Mesenchymal stem cell (in vitro differentiated cells and primary cell): Measurements from ENCODE around the gene NBPF11.
"Not testable (repeated sequence)": the region's sequence is repeated elsewhere in the genome, so short reads cannot be mapped to it uniquely, and the experiment has no call there.

Experiments used
- DNase-seq: peaks from one replicate; pipeline ENCODE4 v3.0.0-alpha.2; 2013
- H2AFZ ChIP-seq: one replicate; pipeline ENCODE4 v1.6.1; 2013; ENCODE audit warnings: low read depth, mild to moderate bottlenecking, control low read depth, inconsistent platforms, low read length, moderate library complexity
- H2AK5ac ChIP-seq: 2 replicates; pipeline ENCODE4 v1.6.1; 2013; ENCODE audit warnings: low read length, moderate library complexity, mild to moderate bottlenecking, inconsistent platforms; ENCODE audit not compliant: severe bottlenecking
- H2BK120ac ChIP-seq: one replicate; pipeline ENCODE4 v1.6.1; 2013; ENCODE audit warnings: low read depth, mild to moderate bottlenecking, inconsistent platforms, low read length, moderate library complexity
- H2BK12ac ChIP-seq, 2 experiments: one replicate each; pipeline ENCODE4 v1.6.1; 2013; ENCODE audit warnings: inconsistent platforms in 2 of 2, low read length in 2 of 2, mild to moderate bottlenecking in 2 of 2, moderate library complexity in 2 of 2, control low read depth in 1 of 2
- H2BK15ac ChIP-seq: one replicate; pipeline ENCODE4 v1.6.1; 2013; ENCODE audit warnings: mild to moderate bottlenecking, low read depth, inconsistent platforms; ENCODE audit not compliant: poor library complexity, severe bottlenecking
- H2BK5ac ChIP-seq: 2 replicates; pipeline ENCODE4 v1.6.1; 2013; ENCODE audit warnings: low read depth, mild to moderate bottlenecking, low read length, control low read depth, inconsistent platforms; ENCODE audit not compliant: poor library complexity, severe bottlenecking
- H3K14ac ChIP-seq, 2 experiments: one replicate each; pipeline ENCODE4 v1.6.1; 2013; ENCODE audit warnings: inconsistent platforms in 2 of 2, low read length in 2 of 2, control low read depth in 1 of 2, mild to moderate bottlenecking in 1 of 2, moderate library complexity in 1 of 2
- H3K18ac ChIP-seq, 2 experiments: one replicate each; pipeline ENCODE4 v1.6.1; 2013; ENCODE audit warnings: inconsistent platforms in 2 of 2, low read length in 2 of 2, control low read depth in 1 of 2, low read depth in 1 of 2, mild to moderate bottlenecking in 1 of 2
- H3K23ac ChIP-seq, 2 experiments: one replicate each; pipeline ENCODE4 v1.6.1; 2013; ENCODE audit warnings: inconsistent platforms in 2 of 2, low read length in 2 of 2, mild to moderate bottlenecking in 2 of 2, moderate library complexity in 2 of 2, control low read depth in 1 of 2
- H3K27ac ChIP-seq: 2 replicates; pipeline ENCODE4 v1.5.1; 2013; ENCODE audit warnings: mild to moderate bottlenecking, moderate library complexity, low read length, control low read depth, inconsistent platforms; ENCODE audit not compliant: poor library complexity, severe bottlenecking
- H3K27me3 ChIP-seq, 2 experiments: 2 replicates each; pipeline versions ENCODE4 v1.6.1 to v1.7.0; 2013; ENCODE audit warnings: low read length in 2 of 2, mild to moderate bottlenecking in 2 of 2, moderate library complexity in 2 of 2, control low read depth in 1 of 2, inconsistent platforms in 1 of 2; ENCODE audit not compliant: control insufficient read depth in 1 of 2, insufficient read depth in 1 of 2
- H3K36me3 ChIP-seq, 2 experiments: 2 replicates each; pipeline versions ENCODE4 v1.6.1 to v1.7.0; 2013; ENCODE audit warnings: low read length in 2 of 2, control low read depth in 1 of 2, inconsistent platforms in 1 of 2, low read depth in 1 of 2, mild to moderate bottlenecking in 1 of 2; ENCODE audit not compliant: insufficient read depth in 2 of 2, control insufficient read depth in 1 of 2
- H3K4ac ChIP-seq, 2 experiments: one replicate each; pipeline ENCODE4 v1.6.1; 2013; ENCODE audit warnings: inconsistent platforms in 2 of 2, low read length in 2 of 2, mild to moderate bottlenecking in 2 of 2, moderate library complexity in 2 of 2, control low read depth in 1 of 2, low read depth in 1 of 2
- H3K4me1 ChIP-seq: 2 replicates; pipeline ENCODE4 v1.6.1; 2013; ENCODE audit warnings: low read depth, low read length, control low read depth; ENCODE audit not compliant: control insufficient read depth, insufficient read depth
- H3K4me2 ChIP-seq: 2 replicates; pipeline ENCODE4 v1.6.1; 2013; ENCODE audit warnings: low read length, mild to moderate bottlenecking, inconsistent platforms; ENCODE audit not compliant: poor library complexity, severe bottlenecking
- H3K4me3 ChIP-seq, 2 experiments: 2 replicates each; pipeline versions ENCODE4 v1.5.1 to v1.7.0; 2013; ENCODE audit warnings: low read length in 2 of 2, mild to moderate bottlenecking in 2 of 2, control low read depth in 1 of 2, low read depth in 1 of 2; ENCODE audit not compliant: insufficient read depth in 1 of 2
- H3K79me1 ChIP-seq: replicated peaks from 2 replicates; pipeline ENCODE4 v1.6.1; 2013; ENCODE audit warnings: mild to moderate bottlenecking, control low read depth, low read length, inconsistent platforms; ENCODE audit not compliant: poor library complexity, severe bottlenecking
- H3K9ac ChIP-seq: 2 replicates; pipeline ENCODE4 v1.7.0; 2013; ENCODE audit warnings: mild to moderate bottlenecking, low read length, moderate library complexity
- H3K9me3 ChIP-seq: 2 replicates; pipeline ENCODE4 v1.7.0; 2013; ENCODE audit warnings: mild to moderate bottlenecking, low read length; ENCODE audit not compliant: control insufficient read depth
- H4K8ac ChIP-seq: one replicate; pipeline ENCODE4 v1.6.1; 2013; ENCODE audit warnings: inconsistent platforms, mild to moderate bottlenecking, low read length, moderate library complexity
- H4K91ac ChIP-seq: one replicate; pipeline ENCODE4 v1.6.1; 2013; ENCODE audit warnings: mild to moderate bottlenecking, low read length, inconsistent platforms
- WGBS: methylation state at CpG from one replicate; pipeline ENCODE4 v1.1.7; 2013; ENCODE audit warnings: mixed read lengths; 5-methylcytosine and 5-hydroxymethylcytosine counted together

Gene NBPF11

GRCh38 chr1:148143223-148143622 is 8.9 kb downstream of the NBPF11 start:
- H3K79me1 ChIP-seq, H3K27me3 ChIP-seq, H4K8ac ChIP-seq, H3K23ac ChIP-seq, H3K4me2 ChIP-seq, DNase-seq, H2BK5ac ChIP-seq, H2AK5ac ChIP-seq, H3K4me3 ChIP-seq, H3K36me3 ChIP-seq, H3K4me1 ChIP-seq, H2BK12ac ChIP-seq, H3K9me3 ChIP-seq, H2BK120ac ChIP-seq, H4K91ac ChIP-seq, H3K14ac ChIP-seq, H3K27ac ChIP-seq, H2AFZ ChIP-seq, H2BK15ac ChIP-seq, H3K4ac ChIP-seq, H3K9ac ChIP-seq, H3K18ac ChIP-seq: not testable (repeated sequence)
- WGBS = no CpG with 5 or more reads among the region's 6 CpGs

- H3K9me3 ChIP-seq, H3K36me3 ChIP-seq, H4K91ac ChIP-seq, H3K23ac ChIP-seq, H4K8ac ChIP-seq, H3K9ac ChIP-seq, H2BK15ac ChIP-seq, H3K4me2 ChIP-seq, H2BK120ac ChIP-seq, H3K27me3 ChIP-seq, H2AK5ac ChIP-seq, H3K14ac ChIP-seq, H3K4me1 ChIP-seq, H3K18ac ChIP-seq, H2BK5ac ChIP-seq, H3K79me1 ChIP-seq, DNase-seq, H2AFZ ChIP-seq, H3K4ac ChIP-seq, H3K27ac ChIP-seq, H3K4me3 ChIP-seq, H2BK12ac ChIP-seq: not testable (repeated sequence)
- no CpG with 5 or more reads among the region's 1 CpG for whole genome bisulfite sequencing
Observed at GRCh38 chr1:148141936-148142335, 10.1 kb downstream of the NBPF11 start.

DNA sequence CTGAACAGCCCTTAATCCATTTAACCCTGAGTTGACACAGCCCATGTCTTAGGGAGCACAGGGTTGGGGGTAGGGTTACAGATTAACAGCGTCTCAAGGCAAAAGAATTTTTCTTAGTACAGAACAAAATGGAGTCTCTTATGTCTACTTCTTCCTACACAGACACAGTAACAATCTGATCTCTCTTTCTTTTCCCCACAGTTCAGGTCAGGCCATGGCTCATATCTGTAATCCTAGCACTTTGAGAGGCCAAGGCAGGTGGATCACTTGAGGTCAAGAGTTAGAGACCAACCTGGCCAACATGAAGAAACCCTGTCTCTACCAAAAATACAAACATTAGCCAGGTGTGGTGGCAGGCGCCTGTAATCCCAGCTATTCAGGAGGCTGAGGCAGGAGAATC is 13.5 kb downstream of the NBPF11 start:
- no CpG with 5 or more reads among the region's 2 CpGs for WGBS
- H2BK120ac ChIP-seq = not testable (repeated sequence)

DNA sequence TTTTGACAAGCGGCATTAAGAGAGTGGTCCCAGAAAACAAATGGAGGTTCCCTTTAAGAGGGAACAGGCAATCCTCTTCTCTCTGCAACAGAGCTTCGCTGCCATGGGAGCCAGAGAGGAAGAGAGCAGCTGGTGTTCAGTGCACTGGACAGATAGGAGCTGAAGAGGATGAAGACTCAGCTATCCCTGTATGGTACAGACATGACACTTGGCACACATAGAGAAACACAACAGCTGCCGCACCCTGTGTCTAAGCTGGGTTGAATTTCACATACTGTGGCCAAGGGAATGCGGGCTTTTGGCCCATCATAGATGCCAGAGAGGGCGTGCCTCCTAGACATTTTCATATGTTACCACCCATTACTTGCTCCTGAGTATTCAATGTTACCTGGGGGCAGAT is 29.7 kb downstream of the NBPF11 start:
- H3K4me2 ChIP-seq, H3K23ac ChIP-seq, H2BK15ac ChIP-seq, H2BK12ac ChIP-seq, H3K36me3 ChIP-seq, H3K4me3 ChIP-seq, H4K8ac ChIP-seq, DNase-seq, H3K27me3 ChIP-seq, H3K27ac ChIP-seq, H3K4ac ChIP-seq, H3K14ac ChIP-seq, H4K91ac ChIP-seq, H3K18ac ChIP-seq, H2AK5ac ChIP-seq, H2AFZ ChIP-seq, H3K4me1 ChIP-seq, H3K9ac ChIP-seq, H2BK120ac ChIP-seq, H3K9me3 ChIP-seq, H3K79me1 ChIP-seq, H2BK5ac ChIP-seq: not testable (repeated sequence)
- WGBS = 93% methylated on average over 4 of the region's 5 CpGs

More for the DNA sequence above, 13.5 kb downstream of the NBPF11 start:
- DNase-seq, H3K27ac ChIP-seq, H3K14ac ChIP-seq, H3K9ac ChIP-seq, H2BK12ac ChIP-seq, H3K9me3 ChIP-seq, H3K4me3 ChIP-seq, H4K8ac ChIP-seq, H3K4me1 ChIP-seq, H3K4me2 ChIP-seq, H3K4ac ChIP-seq, H3K36me3 ChIP-seq, H3K79me1 ChIP-seq, H3K23ac ChIP-seq, H2AFZ ChIP-seq, H2BK5ac ChIP-seq, H3K27me3 ChIP-seq, H3K18ac ChIP-seq, H2BK15ac ChIP-seq, H4K91ac ChIP-seq, H2AK5ac ChIP-seq: not testable (repeated sequence)
